HG02678 (cell line): Measurements from ENCODE around the gene DCTPP1.

Source experiments
- ATAC-seq: cut with Tn5 transposase; IDR thresholded peaks from one replicate; pipeline ENCODE4 v1.9.1; 2021; ENCODE audit warnings: mild to moderate bottlenecking, moderate library complexity; ENCODE audit not compliant: unreplicated experiment

Gene DCTPP1

DNA sequence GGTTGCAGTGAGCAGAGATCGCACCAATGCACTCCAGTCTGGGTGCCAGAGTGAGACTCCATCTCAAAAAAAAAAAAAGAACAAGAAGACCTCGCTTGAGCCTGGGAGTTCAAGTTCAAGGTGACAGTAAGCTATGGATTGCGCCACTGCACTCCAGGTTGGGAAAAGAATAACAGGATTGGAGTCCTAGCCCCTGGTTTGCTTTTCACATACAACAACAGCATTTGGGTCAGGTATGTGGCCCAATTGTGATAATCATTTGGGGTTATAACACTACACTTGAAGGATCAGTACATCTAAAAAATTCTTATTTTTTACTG is 19.2 kb upstream of the DCTPP1 start:
- no peak for ATAC-seq

DNA sequence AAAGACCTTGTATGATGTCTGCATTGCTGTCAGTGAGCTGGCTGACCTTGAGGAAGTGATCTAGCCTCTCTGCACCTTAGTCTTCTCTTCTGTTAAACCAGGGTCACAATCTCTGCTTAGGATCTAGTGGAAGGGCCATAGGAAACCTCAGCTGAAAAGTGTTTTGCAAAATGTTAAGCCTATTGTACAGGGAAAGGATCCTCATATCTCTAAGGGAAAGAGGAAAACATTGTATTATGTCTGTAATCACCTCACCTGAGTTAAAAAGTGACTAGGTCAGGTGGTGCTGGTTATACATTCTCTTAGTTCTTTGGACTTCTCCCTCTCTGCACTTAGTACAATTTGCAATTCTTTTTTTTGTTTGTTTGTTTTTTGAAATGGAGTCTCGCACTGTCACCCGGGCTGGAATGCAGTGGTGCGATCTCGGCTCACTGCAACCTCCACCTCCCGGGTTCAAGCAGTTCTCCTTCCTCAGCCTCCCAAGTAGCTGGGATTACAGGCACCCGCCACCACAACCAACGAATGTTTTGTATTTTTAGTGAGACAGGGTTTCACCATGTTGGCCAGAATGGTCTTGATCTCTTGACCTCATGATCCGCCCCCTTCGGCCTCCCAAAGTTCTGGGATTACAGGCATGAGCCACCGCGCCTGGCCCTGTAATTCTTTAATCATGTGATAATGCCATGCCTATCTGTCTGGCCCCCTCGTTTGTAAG is 17.8 kb upstream of the DCTPP1 start:
- no peak for ATAC-seq

DNA sequence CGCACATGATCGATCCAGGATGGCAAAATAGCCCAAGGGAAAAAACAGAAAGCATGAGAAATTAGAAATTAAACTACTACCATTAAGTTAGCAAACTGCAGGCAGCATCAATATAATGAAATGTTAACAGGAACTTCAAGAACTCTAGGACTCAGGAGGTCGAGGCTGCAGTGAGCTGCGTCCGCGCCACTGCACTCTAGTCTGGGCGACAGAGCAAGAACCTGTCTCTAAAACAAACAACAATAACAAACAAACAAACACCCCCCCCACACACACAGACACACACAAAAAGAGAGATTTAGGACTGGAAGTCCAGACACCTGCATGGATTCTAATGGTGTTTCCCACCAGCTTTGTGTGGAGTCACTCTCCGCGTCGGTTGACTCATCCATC is 16.4 kb upstream of the DCTPP1 start:
- ATAC-seq: no peak

DNA sequence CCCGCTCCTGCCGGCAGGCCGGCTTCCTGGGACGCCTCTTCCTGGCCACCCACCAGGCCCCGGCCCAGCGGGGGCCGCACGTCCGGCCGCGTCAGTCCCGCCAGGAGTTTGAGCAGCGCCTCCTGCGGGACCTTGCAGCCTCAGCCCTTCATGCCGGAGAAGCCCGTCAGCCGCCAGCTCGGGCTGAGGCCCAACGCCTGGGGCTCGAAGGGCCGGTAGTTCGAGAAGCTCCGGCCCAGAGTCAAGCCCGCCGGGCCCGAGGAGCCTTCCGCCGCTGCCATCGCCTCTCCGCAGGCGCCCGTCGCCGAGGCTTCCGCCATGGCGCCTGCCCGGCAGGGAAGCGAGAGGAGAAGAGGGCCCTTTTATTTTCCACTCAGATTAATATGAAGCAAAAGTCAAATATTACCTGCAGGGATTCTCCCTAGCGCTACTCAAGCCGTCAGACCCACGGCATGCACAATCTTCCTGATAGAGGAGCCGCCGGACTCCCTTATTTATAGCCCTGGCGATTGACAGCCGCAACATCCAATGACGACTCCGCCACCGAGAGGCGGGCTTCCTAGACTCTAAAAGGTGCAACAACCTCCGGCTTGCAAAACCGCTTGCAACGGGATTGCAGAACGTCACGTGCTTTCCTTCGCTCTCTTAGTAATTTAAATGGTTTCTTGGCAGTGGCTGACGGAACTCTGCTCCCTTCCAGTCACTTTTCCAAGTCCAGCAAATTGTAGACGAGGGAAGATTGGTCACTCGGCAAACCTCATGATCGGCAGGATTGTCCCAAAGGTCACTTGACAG is 15.8 kb upstream of the DCTPP1 start, which contains the start of gene SEPHS2:
Gene SEPHS2 (minus strand): TSS at position 467 of the 795 bp plus-strand sequence. CDS start 147 bp downstream, at position 320.
- ATAC-seq: peak; percentile 88

DNA sequence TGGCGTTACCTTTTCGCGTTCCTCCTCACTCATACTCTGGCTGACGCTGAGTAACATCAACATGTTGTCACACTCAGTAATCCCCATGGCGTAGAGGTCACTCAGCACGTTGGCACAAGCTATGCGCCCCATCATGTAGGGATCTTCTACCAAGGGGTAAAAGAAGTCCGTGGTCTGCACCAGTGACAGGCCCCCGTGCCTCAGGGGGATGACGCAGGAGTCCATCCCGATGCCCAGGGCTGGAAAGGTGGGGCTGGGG is 15.2 kb upstream of the DCTPP1 start:
- peak; percentile 2 for ATAC-seq

DNA sequence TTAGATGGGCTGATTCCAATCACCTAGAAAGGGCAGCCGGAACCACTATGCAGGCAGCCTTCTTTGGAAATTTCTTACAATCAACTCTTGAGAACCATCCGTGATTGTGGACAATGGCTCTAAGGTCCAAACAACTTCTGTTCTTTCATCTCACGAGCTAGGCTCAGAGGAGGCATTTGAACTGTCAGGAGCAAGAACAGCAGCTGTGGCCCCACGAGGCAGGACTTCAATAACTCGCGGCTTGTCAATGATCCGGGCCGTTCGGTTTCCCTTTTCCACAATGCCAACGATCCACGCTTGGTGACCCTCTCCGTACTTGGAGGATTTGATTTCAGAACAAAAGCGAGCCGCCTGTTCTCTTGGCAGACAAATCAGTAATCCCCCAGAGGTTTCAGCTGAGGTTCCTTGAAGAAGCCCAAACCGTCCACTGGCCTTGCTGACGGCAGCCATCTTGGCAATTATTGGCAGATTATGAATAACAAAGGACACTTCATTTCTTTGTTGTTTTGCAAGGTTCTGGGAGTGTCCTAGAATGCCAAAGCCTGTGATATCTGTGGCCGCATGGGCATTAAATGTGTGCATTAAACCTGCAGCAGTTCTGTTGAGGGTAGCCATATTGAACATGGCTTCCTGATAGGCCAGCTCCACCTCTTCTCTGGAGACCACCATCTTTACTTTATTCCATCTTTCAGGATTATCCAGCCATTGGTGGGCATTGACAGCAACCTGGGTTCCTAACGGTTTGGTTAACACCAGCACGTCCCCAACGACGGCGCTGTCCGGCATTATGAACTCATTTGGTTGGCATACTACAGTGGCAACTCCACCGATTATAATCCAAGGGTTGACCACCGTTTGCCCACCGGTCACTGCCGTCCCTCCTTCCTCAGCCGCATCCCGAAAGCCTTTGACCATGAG is 14.7 kb upstream of the DCTPP1 start:
- ATAC-seq: no peak

DNA sequence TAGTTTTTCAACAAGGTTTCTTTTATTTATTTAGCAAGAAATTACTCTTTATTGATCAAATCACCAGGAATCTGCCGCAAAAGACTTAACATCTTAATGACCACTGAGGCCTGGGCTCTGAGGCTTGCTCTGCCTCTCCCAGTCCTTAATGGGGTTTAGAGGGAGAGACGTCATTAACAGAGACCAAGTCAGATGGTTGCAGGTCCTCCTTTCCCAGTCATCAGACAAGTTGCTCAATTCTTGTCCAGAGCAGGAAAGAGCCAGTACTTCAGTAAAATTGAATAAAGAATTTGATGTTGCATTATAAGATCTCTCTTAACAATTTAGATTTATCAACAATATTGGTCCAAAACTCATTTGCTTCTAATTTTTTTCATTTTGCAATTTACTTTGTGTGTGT is 13.8 kb upstream of the DCTPP1 start:
- ATAC-seq: no peak

DNA sequence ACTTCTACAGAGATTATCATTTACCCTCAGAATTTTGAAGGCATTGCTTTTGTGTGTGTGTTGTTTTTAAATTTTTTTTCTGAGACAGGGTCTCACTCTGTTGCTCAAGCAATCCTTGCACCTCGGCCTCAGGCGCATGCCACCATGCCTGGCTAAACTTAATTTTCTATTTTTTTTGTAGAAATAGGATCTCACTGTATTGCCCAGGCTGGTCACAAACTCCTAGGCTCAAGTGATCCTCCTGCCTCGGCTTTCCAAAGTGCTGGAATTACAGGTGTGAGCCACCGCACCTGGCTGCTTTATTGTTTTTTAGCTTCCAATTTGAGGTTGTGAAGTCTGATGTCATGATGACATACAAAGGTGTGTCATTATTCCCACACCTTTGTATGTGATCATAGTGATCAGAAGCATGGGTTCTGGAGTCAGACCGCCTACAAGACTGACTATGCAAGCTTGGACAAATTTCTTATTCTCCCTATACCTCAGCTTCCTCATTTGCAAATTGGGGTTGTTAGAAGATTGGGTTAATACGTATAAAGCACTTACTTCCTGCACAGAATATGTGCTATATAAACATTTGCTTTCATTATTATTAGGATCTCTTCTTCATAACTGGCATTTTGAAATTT is 10.0 kb upstream of the DCTPP1 start:
- ATAC-seq: no peak

DNA sequence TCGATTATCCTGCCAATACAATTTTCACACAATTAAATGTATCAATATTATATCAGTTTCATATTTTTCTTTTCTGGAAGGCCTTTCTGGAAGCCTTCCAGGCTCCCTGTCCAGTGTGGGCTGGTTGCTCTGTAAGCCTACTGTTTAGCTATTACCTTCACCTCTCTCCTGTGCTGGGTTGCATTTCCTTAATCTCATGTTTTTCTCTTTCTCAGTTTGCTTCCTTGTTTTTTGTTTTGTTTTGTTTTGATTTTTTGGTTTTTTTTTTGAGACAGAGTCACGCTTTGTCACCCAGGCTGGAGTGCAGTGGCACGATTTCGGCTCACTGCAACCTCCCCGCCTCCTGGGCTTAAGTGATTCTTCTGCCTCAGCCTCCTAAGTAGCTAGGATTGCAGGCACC is 9.0 kb upstream of the DCTPP1 start:
- ATAC-seq: no peak

DNA sequence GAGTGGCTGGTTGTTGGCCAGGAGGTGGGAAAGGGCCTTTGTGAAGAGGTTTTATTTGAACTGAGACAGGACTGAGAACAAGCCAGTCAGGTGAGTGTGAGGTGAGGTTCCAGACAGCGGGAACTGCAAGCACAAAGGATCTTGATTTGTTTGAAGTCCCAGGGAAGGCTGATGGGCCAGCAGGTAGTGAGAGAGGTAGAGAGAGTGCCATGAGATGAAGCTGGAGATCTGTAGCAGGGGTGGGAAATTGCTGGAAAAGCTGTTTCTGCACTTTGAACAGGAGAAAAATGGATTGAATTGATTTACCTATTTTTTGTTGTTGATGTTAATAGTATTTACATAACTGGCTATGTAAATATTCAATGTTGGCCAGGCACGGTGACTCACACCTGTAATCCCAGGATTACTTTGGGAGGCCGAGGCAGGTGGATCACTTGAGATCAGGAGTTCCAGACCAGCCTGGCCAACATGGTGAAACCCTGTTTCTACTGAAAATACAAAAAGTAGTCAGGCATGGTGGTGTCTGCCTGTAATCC is 7.7 kb upstream of the DCTPP1 start:
- ATAC-seq: no peak

DNA sequence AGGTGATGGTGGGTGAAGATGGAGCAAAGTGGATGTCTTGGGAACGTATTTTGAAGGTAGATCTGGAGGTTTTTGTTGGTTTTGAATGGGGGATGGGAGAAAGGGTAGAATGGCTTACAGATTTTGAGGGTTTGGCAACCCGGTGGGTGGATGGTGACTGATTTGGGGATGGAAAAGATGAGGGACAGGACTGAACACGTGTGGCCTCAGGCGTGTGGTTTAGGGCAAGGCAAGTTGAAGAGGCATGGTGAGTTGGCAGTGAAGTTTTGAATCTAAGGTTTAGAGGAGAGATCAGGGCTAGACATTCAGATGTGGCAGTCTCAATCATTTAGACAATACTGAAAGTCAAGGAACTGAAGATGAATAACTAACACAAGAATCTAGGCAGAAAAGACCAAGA is 5.0 kb upstream of the DCTPP1 start:
- ATAC-seq: no peak

DNA sequence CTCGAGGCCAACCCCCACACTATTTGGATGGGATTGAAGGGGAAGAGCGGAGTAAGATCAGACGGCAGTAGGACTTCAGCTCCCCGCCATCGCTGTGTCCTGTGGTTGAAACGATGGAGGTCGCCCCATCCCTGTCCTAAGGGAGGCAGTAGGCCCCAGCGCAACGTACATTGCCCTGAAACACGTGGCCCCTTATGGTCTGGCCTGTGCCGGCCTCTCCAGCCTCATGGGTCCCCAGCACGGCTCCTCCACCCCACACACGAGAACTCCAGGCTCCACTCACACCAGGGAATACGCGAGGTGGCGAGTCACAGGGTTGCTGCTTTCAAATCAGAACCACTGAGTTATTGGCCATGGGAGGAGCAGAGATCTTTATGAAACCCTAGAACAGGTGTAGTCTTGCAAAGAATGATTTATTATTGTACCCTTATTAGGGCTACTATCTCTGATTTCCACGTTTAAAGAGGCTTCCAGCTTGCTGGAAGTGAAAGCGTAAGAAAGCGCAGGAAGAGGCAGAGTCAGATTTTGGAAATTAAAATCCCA is 669 bp upstream of the DCTPP1 start:
- peak; percentile 2 for ATAC-seq

DNA sequence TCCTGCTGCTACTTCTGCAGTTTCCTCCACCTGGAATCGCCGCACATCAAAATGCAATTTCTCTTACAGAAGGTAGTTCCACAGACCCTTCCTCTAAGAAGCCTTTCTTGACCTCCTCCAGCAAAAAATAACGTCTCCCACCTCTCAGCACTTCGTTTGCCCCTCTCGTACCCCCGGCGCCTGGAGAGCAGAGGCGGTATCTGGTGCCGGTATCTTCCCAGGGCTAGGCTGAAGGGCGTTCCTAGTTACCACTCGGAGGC is 482 bp downstream of the DCTPP1 start:
- no peak for ATAC-seq

DNA sequence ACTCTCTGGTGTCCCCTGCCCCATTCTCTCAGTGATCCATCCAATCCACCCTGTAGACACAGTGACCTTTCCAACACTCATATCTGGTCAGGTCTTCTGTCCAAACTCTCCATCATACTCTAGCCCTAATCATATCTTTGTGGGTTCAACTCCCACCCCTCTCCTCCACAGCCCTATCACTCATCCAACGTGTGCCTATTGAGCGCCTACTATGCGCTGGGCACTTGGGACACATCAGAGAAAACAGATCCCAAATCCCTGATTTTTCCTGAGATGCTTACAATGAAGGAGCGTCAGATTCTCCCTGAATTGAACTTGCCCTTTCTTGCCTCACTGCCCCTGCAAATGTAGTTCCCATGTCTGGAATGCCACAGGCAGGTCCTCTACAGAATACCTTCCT is 1.8 kb downstream of the DCTPP1 start:
- ATAC-seq: no peak

DNA sequence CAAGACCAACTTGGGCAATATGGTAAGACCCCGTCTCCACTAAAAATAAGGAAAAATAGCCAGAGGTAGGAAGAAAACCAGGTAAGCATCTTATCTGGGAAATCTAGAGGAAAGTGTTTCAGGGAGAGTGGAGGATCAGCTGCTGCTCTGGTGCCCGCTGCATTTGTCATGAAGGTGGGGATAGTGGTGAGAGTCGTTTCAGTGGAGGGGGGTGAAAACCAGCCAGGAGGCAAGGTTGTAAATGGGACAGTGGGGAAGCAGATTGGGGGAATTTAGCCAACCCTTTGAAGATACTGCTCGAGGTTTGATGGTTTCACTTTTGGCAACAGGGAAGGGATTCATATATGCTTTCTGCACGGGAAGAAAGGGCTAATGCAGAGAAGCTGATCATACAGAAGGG is 8.8 kb downstream of the DCTPP1 start:
- no peak for ATAC-seq

DNA sequence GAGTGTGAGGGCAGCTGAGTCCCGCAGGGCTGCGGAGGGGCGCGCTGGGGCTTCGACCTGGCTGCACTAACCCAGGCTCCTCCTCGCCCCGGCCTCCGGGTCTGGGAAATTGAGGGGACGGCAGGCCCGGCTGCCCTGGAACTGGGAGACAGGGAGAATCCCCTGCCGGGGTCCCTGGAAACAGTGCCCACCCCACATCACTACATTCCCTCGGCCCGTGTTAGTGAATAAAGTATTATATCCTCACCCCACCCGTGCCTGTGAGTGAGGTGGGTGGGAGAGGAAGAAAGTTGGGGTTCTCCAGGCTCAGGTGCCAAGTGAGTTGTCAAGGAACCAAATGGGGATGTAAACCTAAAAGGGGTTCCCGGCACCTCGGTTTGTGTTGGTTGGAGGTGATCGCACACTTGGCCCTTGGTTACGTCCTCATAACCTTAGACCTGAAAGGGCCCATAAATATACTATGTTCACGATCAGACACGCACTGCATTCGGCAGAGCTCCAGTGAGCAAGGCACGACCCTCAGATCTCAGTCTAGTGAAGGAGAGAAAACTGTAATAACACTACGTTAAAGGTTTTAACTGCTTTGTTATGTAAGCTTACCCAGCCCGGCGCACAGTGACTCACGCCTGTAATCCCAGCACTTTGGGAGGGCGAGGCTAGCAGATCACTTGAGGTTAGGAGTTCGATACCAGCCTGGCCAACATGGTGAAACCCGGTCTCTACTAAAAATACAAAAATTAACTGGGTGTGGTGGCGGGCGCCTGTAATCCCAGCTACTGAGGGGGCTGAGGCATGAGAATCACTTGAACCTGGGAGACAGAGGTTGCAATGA is 11.3 kb downstream of the DCTPP1 start:
- ATAC-seq: no peak

DNA sequence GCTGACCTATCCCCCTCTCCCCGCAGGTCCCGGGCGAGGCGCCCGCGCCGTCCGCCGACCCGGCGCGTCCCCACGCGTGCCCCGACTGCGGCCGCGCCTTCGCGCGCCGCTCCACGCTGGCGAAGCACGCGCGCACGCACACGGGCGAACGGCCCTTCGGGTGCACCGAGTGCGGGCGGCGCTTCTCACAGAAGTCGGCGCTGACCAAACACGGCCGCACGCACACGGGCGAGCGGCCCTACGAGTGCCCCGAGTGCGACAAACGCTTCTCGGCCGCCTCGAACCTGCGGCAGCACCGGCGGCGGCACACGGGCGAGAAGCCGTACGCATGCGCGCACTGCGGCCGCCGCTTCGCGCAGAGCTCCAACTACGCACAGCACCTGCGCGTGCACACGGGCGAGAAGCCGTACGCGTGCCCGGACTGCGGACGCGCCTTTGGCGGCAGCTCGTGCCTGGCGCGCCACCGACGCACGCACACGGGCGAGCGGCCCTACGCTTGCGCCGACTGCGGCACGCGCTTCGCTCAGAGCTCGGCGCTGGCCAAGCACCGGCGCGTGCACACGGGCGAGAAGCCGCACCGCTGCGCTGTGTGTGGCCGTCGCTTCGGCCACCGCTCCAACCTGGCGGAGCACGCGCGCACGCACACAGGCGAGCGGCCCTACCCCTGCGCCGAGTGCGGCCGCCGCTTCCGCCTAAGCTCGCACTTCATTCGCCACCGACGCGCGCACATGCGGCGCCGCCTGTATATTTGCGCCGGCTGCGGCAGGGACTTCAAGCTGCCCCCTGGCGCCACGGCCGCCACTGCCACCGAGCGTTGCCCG is 12.1 kb downstream of the DCTPP1 start:
- ATAC-seq: peak; percentile 88

DNA sequence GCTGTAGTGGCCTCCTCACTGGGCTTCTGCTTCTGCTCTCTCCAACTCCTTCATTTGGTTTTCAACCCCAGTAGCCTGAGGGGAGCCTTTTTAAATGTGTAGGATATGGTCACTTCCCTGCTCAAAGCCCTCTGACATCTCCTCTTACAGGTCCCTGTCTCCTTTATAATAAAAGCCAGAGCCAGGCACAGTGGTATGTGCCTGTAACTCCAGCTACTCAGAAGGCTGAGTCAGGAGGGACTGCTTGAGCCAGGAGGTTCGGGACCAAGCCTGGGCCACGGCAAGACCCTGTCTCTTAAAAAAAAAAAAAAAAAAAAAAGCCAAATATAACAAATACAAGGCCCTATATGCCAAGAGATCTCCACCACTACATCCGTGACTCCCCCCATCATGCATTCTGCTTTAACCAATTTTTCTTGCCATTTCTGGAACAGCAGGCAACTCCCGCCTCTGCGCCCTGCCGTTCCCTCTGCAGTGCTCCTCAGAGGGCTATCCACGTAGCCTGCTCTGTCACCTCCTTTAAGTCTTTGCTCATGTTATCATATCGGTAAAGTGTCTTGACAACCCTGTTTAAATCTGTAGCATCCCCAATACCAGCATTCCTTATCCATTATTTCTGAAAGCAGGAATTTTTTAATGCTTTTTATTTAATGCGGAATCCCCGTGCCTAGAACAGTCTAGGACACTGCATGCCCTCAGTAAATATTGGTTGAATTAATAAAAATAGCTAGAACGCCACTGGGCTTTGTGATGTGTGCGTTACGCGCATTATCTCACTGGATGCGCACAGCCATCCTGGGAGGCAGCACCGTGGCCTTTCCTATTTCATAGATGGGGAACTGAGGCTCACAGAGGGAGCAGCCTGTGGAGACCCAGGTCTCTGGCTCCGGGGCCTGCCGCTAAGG is 13.0 kb downstream of the DCTPP1 start:
- ATAC-seq: no peak
